HEK293 (cell line): ENCODE measurements around the gene SERPING1.

Source experiments
- ELK4 ChIP-seq: IDR thresholded peaks from 2 replicates; pipeline ENCODE4 v1.6.1; 2011; ENCODE audit warnings: mild to moderate bottlenecking, low read depth, low read length, borderline replicate concordance
- PRDM10 ChIP-seq: fragments of 450-650 bp; formaldehyde crosslinking; IDR thresholded peaks from 2 replicates; pipeline ENCODE4 v1.5.1; 2016; ENCODE audit warnings: missing biosample characterization, missing genetic modification characterization
- TCF7L2 ChIP-seq: IDR thresholded peaks from 2 replicates; pipeline ENCODE4 v1.6.1; 2011; ENCODE audit warnings: low read depth, mild to moderate bottlenecking, inconsistent platforms, low read length, moderate library complexity, borderline replicate concordance
- ZBTB21 ChIP-seq: fragments of 450-650 bp; formaldehyde crosslinking; IDR thresholded peaks from 2 replicates; pipeline ENCODE4 v1.5.1; 2017; ENCODE audit warnings: missing biosample characterization, missing genetic modification characterization
- ZNF16 ChIP-seq: fragments of 450-650 bp; formaldehyde crosslinking; IDR thresholded peaks from 2 replicates; pipeline ENCODE4 v1.5.1; 2016; ENCODE audit warnings: low read depth, missing biosample characterization, missing genetic modification characterization
- ZNF37A ChIP-seq: fragments of 450-650 bp; IDR thresholded peaks from 2 replicates; pipeline ENCODE4 v1.5.1; 2018; ENCODE audit warnings: missing biosample characterization, missing genetic modification characterization
- ZNF510 ChIP-seq: fragments of 450-650 bp; formaldehyde crosslinking; IDR thresholded peaks from 2 replicates; pipeline ENCODE4 v1.5.1; 2018; ENCODE audit warnings: mild to moderate bottlenecking, missing genetic modification characterization, missing biosample characterization; ENCODE audit not compliant: insufficient replicate concordance
- TF ChIP-seq, protein P1 (sequence below): fragments of 450-650 bp; formaldehyde crosslinking; IDR thresholded peaks from 2 replicates; pipeline ENCODE4 v1.5.1; 2016; ENCODE audit warnings: missing biosample characterization, missing genetic modification characterization

- TF ChIP-seq ELK4 (no peak), ZNF16 (tag by site-specific recombination) (no peak), ZNF37A (tag by site-specific recombination) (no peak), TCF7L2 (no peak), ZNF510 (no peak), ZBTB21 (tag by site-specific recombination) (no peak), PRDM10 (tag by site-specific recombination) (no peak)
- TF ChIP-seq, protein P1, sequence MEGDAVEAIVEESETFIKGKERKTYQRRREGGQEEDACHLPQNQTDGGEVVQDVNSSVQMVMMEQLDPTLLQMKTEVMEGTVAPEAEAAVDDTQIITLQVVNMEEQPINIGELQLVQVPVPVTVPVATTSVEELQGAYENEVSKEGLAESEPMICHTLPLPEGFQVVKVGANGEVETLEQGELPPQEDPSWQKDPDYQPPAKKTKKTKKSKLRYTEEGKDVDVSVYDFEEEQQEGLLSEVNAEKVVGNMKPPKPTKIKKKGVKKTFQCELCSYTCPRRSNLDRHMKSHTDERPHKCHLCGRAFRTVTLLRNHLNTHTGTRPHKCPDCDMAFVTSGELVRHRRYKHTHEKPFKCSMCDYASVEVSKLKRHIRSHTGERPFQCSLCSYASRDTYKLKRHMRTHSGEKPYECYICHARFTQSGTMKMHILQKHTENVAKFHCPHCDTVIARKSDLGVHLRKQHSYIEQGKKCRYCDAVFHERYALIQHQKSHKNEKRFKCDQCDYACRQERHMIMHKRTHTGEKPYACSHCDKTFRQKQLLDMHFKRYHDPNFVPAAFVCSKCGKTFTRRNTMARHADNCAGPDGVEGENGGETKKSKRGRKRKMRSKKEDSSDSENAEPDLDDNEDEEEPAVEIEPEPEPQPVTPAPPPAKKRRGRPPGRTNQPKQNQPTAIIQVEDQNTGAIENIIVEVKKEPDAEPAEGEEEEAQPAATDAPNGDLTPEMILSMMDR: no peak
These were observed 49.6 kb upstream of the SERPING1 start for GRCh38 chr11:57547854-57548377.
